Keratinocyte (primary cell): Measurements from ENCODE around the gene SLC9A7.

ENCODE experiments used
- CTCF ChIP-seq, 3 experiments: IDR thresholded peaks in 1 of 3; conservative IDR thresholded peaks in 1 of 3; optimal IDR thresholded peaks in 1 of 3; 2 replicates in 2 of 3; 3 replicates in 1 of 3; pipeline versions ENCODE3 to v1.5.1; 2011; ENCODE audit warnings: low read length in 3 of 3, mild to moderate bottlenecking in 3 of 3, moderate library complexity in 2 of 3, control low read depth in 1 of 3, inconsistent platforms in 1 of 3; ENCODE audit not compliant: insufficient read depth in 2 of 3; ENCODE audit errors: extremely low read depth in 1 of 3
- EZH2 ChIP-seq: IDR thresholded peaks from one replicate; pipeline ENCODE4 v1.6.1; 2012; ENCODE audit warnings: inconsistent platforms, mild to moderate bottlenecking, low read length, moderate library complexity

GRCh38 chrX:46587158-46587557 lies 171.8 kb downstream of the SLC9A7 start:
- TF ChIP-seq CTCF (optimal IDR thresholded peaks at IDR 0.05 in 1 of 3, IDR thresholded peaks at IDR 0.05 in 1 of 3, conservative IDR thresholded peaks at IDR 0.05 in 1 of 3; ENCODE audit: extremely low read depth in 1 of 3, insufficient read depth in 2 of 3, low read length in 3 of 3) (no peak), EZH2 (no peak)
